AG04449 (cell line): ENCODE results near the gene TCHHL1.

ENCODE experiments used
- CTCF ChIA-PET: fragments of 350-600 bp; formaldehyde crosslinking; extraction: SDS; loops from one replicate; lab custom pipeline; 2021; ENCODE audit warnings: antibody characterized with exemption; lab: Yijun Ruan, JAX
- POLR2A ChIA-PET: fragments of 400-600, 350-600 bp; formaldehyde crosslinking; extraction: SDS; loops from one replicate; lab custom pipeline; 2020; ENCODE audit warnings: antibody characterized with exemption, inconsistent platforms; lab: Yijun Ruan, JAX
- DNase-seq: peaks from one replicate; pipeline ENCODE4 v3.0.0-alpha.2; 2010; ENCODE audit warnings: low read depth, low spot score
- H3K4me3 ChIP-seq: 2 replicates; pipeline ENCODE4 v1.5.1; 2011; ENCODE audit warnings: low read depth, mild to moderate bottlenecking, control low read depth, low read length
- TF ChIP-seq, protein P1 (sequence below): IDR thresholded peaks from one replicate; pipeline ENCODE4 v1.5.1; 2011; ENCODE audit warnings: mild to moderate bottlenecking, moderate library complexity, low read length, control low read depth, inconsistent platforms; ENCODE audit not compliant: insufficient read depth; ENCODE audit errors: missing control alignments

The TCHHL1 gene

DNA sequence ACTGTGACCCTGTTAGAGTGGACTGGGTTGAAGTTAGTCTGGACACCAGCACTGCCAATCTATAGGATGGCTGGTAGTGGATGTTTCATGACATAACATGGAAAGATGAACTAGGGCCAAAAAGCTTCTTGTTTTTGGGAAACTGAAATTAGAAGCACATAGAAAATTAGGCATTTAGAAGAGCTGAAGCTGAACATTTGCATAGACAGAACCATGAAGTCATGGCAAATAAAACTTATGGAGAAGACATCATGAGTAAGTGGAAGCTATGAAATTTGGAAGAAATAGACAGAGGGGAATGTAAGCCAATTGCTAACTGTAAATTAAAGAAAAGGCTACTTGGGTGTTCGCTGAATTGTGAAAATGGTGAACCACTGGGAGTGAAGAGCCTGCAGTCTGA is 49.4 kb downstream of the TCHHL1 start:
- no peak overlapping the region for H3K4me3 ChIP-seq
- TF ChIP-seq, protein P1, sequence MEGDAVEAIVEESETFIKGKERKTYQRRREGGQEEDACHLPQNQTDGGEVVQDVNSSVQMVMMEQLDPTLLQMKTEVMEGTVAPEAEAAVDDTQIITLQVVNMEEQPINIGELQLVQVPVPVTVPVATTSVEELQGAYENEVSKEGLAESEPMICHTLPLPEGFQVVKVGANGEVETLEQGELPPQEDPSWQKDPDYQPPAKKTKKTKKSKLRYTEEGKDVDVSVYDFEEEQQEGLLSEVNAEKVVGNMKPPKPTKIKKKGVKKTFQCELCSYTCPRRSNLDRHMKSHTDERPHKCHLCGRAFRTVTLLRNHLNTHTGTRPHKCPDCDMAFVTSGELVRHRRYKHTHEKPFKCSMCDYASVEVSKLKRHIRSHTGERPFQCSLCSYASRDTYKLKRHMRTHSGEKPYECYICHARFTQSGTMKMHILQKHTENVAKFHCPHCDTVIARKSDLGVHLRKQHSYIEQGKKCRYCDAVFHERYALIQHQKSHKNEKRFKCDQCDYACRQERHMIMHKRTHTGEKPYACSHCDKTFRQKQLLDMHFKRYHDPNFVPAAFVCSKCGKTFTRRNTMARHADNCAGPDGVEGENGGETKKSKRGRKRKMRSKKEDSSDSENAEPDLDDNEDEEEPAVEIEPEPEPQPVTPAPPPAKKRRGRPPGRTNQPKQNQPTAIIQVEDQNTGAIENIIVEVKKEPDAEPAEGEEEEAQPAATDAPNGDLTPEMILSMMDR, result no peak
- DNase-seq, result no peak
- POLR2A ChIA-PET, result interaction anchor here (0.9 kb wide), 1 partner anchor 9 kb away, joined by 3 read pairs; no protein-coding TSS in a partner anchor
- CTCF ChIA-PET, result no interaction called here

DNA sequence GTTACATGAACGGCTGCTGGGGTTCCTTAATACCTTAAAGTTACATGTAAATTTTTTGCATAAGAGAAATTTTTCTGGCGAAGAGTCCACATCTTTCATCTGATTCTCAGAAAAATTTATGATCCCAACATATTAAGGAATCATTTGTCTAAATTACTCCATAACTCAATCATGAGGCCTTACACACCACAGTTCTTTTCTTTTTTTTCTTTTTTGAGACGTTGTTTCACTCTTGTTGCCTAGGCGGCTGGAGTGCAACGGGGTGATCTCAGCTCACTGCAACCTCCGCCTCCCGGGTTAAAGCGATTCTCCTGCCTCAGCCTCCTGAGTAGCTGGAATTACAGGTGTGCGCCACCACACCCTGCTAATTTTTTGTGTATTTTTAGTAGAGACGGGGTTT is 50.0 kb downstream of the TCHHL1 start:
- no peak for DNase-seq
- POLR2A ChIA-PET, result no interaction called here
- no peak overlapping the region for H3K4me3 ChIP-seq
- CTCF ChIA-PET, result interaction anchor here (0.8 kb wide), 1 partner anchor 9 kb away, joined by 3 read pairs; no protein-coding TSS in a partner anchor
- TF ChIP-seq, protein P1, result no peak

DNA sequence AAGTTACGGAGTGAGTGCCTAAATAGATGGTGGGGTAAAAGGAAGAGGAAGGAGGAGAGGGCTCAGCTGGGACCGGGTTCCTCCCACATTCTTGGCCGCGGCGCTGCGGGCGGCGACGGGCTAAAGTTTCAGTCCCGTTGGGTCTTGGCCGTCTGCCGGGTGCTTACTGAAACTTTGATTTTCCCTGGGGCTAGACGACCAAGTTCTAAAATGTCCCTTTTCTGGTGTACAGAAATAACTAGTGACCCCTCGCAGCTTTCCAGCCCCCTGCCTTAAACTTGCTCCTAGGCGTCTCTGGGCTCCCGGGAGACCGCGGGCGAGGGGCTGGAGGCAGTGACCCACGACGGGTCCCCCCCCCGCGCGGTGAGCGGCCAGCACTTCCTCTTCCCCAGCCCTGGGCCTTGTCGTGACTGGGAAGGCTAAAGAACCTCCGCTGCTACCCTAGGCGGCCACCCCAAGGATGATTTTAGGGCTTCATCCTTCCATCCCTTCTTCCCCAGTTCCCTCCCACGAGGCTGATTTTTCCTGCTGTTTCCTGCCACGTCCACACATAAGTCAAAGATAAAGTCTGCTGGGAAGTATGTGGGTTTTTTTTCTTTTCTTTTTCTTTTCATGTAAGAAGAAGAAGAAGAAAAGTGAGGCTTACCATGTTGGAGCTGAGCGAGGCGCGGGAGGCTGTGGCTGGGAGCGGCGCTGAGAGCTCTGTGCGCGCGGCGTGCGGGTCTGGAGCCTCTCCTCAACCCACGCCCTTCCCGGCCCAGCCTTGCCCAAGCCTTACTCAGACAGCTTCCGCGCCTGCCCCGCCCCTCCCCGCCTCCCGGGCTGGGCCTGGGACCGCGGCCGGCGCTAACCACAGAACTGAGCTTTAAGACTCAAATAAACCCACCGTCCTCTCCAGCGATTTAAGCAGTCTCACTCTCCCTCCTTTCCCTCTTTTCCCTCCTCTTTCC is 52.3 kb downstream of the TCHHL1 start, which contains the start of gene S100A11:
Gene S100A11 (minus strand): TSS at position 738 of the 950 bp plus-strand sequence. CDS start 89 bp downstream, at position 649.
- peak within 1 kb of the TSS; percentile 82 for H3K4me3 ChIP-seq
- CTCF ChIA-PET, result interaction anchor here (1.2 to 4.4 kb wide), 11 partner anchors 9 to 422 kb away, joined by 3 to 59 read pairs (median 18); no protein-coding TSS in a partner anchor
- DNase-seq, result no peak
- POLR2A ChIA-PET, result interaction anchor here (0.6 to 2.3 kb wide), 6 partner anchors 11 to 1511 kb away, joined by 3 to 37 read pairs (median 4); no protein-coding TSS in a partner anchor
- TF ChIP-seq, protein P1, result no peak

DNA sequence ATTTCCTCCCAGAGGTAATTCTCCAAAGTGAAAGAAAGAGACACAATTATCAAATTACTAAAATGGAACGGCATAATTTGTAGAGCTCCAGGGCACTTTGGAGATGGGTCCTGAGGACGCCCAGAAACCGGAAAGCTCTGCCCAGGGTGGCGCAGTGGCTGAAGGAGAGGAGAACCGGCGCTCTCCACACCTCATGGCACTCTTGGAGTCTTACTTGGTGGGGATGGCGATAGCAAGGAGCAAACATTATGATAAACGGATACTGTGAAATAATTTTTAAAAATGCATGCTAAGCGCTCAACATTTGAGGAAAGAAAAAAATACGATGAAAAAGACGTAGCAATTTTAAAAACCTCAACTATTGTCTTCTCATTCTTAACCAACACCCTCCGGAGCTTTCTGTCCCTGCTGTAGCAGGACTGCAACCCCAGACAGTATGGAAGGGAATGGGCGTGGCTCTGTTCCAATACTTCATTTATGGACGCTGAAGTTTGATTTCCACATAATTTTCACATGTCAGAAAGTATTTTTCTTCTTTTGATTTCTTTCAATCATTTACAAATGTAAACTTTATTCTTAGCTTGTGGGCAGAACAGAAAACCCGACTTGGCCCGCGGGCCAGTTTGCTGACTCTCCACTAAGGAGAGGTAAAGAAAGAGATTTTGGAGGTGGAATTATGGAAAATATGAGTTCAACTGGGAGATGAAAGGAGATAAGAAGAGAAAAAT is 53.2 kb downstream of the TCHHL1 start:
- ChIA-PET POLR2A (interaction anchor here (0.7 to 2.3 kb wide), 3 partner anchors 11 to 46 kb away, joined by 3 to 37 read pairs (median 4); no protein-coding TSS in a partner anchor), CTCF (interaction anchor here (0.7 to 4.4 kb wide), 14 partner anchors 10 to 423 kb away, joined by 3 to 59 read pairs (median 8); no protein-coding TSS in a partner anchor)
- DNase-seq, result no peak
- TF ChIP-seq, protein P1, result no peak
- H3K4me3 ChIP-seq, result peak overlapping the region; percentile 82

DNA sequence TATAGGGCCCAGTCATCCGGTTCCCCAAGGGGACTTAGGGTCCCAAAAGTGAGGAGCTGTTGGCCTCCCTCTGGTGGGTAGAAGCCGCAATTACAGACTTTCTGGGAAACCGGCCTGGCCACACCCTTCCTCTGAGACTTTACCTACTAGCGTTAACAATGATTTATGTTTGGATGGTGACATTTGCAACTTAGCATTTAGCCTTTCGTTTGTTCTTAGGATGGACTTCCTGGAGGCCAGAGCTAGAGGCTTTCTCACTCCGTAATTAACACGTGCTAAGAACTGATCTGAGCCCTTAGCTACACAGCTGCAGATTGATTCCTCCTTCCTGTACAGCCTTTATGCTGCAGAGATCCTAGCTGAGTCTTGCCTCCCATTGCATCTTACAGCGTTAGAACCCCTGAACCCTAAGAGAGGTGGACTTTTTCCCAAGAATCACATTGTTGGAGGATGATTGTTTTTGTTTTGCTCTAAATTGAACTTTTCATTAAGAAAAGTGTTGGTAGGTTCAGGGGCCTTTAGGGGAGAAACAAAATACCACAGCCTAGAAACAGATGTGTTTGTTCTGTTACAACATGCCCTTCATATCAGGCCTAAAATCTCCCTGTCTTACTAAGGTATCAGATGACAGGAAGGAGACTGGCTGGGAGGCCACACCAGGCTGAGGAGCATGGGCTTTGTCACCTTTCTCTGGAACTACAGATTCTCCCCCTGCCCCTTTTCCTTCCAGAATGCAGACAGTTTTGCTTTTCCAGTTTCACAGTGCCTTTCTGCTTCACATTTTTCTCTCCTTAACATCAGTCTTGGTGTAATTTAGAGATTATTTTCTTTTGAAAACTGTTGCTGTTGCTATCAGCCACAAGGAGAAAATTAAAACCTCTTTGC is 54.0 kb downstream of the TCHHL1 start:
- TF ChIP-seq, protein P1, result peak; percentile 58
- peak overlapping the region; percentile 82 for H3K4me3 ChIP-seq
- ChIA-PET POLR2A (interaction anchor here (0.7 to 1.6 kb wide), 5 partner anchors 13 to 45 kb away, joined by 3 to 9 read pairs (median 4); partner anchors contain the start of gene S100A10), CTCF (interaction anchor here (0.6 to 4.4 kb wide), 22 partner anchors 11 to 424 kb away, joined by 3 to 59 read pairs (median 3); no protein-coding TSS in a partner anchor)
- no peak for DNase-seq
